NCI-H524 (cell line): Measurements from ENCODE around the gene CCS.
"Not testable (repeated sequence)": the region's sequence is repeated elsewhere in the genome, so short reads cannot be mapped to it uniquely, and the experiment has no call there.

Experiments used
- DNase-seq, 2 experiments: peaks; one replicate each; lab custom pipeline; 2025; lab: John Stamatoyannopoulos, UW

Gene CCS

GRCh38 chr11:66626382-66626781 is 33.4 kb downstream of the CCS start:
- DNase-seq, result no peak

- no peak for DNase-seq
These were observed 33.9 kb downstream of the CCS start for GRCh38 chr11:66626926-66627325.

- DNase-seq, result no peak
These were observed 35.1 kb downstream of the CCS start for GRCh38 chr11:66628061-66628603.

- no peak for DNase-seq
These were observed 36.4 kb downstream of the CCS start for GRCh38 chr11:66629356-66629755.

GRCh38 chr11:66631883-66632282 is 38.9 kb downstream of the CCS start:
- DNase-seq, result no peak

- no peak for DNase-seq
These were observed 40.0 kb downstream of the CCS start for GRCh38 chr11:66632952-66633351.

GRCh38 chr11:66636411-66636810 is 43.4 kb downstream of the CCS start:
- DNase-seq, result no peak

GRCh38 chr11:66637557-66638176 is 44.7 kb downstream of the CCS start:
- peak; percentile 26 to 40 for DNase-seq

GRCh38 chr11:66638177-66639065 is 45.4 kb downstream of the CCS start, which contains the start of gene RBM4:
TSS of gene RBM4 (plus strand) at chr11:66638703. CDS start at chr11:66639712, 1,009 bp downstream.
- DNase-seq, result peak; percentile 98 to 100

GRCh38 chr11:66639066-66639813 is 46.3 kb downstream of the CCS start:
- DNase-seq, result no peak

- DNase-seq, result not testable (repeated sequence)
These were observed 46.9 kb downstream of the CCS start for GRCh38 chr11:66639814-66640340.

GRCh38 chr11:66641834-66642233 is 48.8 kb downstream of the CCS start:
- no peak for DNase-seq

GRCh38 chr11:66643745-66644437 is 50.9 kb downstream of the CCS start:
- DNase-seq, result no peak

GRCh38 chr11:66646828-66647227 is 53.8 kb downstream of the CCS start:
- DNase-seq, result no peak

GRCh38 chr11:66649903-66650302 is 56.9 kb downstream of the CCS start:
- no peak for DNase-seq

GRCh38 chr11:66651016-66651415 is 58.0 kb downstream of the CCS start:
- no peak for DNase-seq

- no peak for DNase-seq
These were observed 59.7 kb downstream of the CCS start for GRCh38 chr11:66652651-66653050.

- DNase-seq, result no peak
These were observed 60.1 kb downstream of the CCS start for GRCh38 chr11:66653123-66653522.
